GM20000 (cell line): ENCODE data around the gene GUCY2D.
"Not testable (repeated sequence)": the region's sequence is repeated elsewhere in the genome, so short reads cannot be mapped to it uniquely, and the experiment has no call there.

Source experiments
- DNase-seq: peaks from one replicate; pipeline ENCODE4 v3.0.0; 2012; ENCODE audit warnings: low spot score
- CTCF ChIP-seq: IDR thresholded peaks from 2 replicates; pipeline ENCODE4 v1.5.1; 2012; ENCODE audit warnings: mild to moderate bottlenecking, control low read depth; ENCODE audit errors: extremely low read depth, missing control alignments

Gene GUCY2D

GRCh38 chr17:8056976-8057625 lies 54.7 kb downstream of the GUCY2D start:
- no peak for DNase-seq
- no peak for TF ChIP-seq CTCF

GRCh38 chr17:8057691-8058114 lies 55.3 kb downstream of the GUCY2D start:
- DNase-seq: peak; percentile 83
- TF ChIP-seq CTCF: peak; percentile 68

GRCh38 chr17:8059131-8059530 lies 56.7 kb downstream of the GUCY2D start:
- DNase-seq: no peak
- no peak for TF ChIP-seq CTCF

- peak; percentile 57 for TF ChIP-seq CTCF
- DNase-seq: peak; percentile 81
Measured at GRCh38 chr17:8060274-8060673, 57.9 kb downstream of the GUCY2D start.

GRCh38 chr17:8061851-8062250 lies 59.4 kb downstream of the GUCY2D start:
- not testable (repeated sequence) for DNase-seq

- TF ChIP-seq CTCF: no peak
Measured at GRCh38 chr17:8062435-8062806, 60.0 kb downstream of the GUCY2D start.

GRCh38 chr17:8062807-8063483 lies 60.5 kb downstream of the GUCY2D start:
- TF ChIP-seq CTCF: no peak
- DNase-seq: no peak

More at GRCh38 chr17:8062435-8062806, 60.0 kb downstream of the GUCY2D start:
- no peak for DNase-seq
